DMS 273 (cell line): ENCODE results near the gene SLC29A4.

Experiments
- DNase-seq: peaks from one replicate; lab custom pipeline; 2025; ENCODE audit not compliant: unreplicated experiment; lab: John Stamatoyannopoulos, UW

SLC29A4 gene

GRCh38 chr7:5350600-5351385 lies 68.0 kb downstream of the SLC29A4 start:
- DNase-seq, result no peak

GRCh38 chr7:5351507-5352265 lies 68.9 kb downstream of the SLC29A4 start:
- no peak for DNase-seq

- DNase-seq, result no peak
Measured at GRCh38 chr7:5352440-5353010, 69.8 kb downstream of the SLC29A4 start.

GRCh38 chr7:5354460-5355232 lies 71.9 kb downstream of the SLC29A4 start:
- DNase-seq, result no peak
